HG03025 (cell line): ENCODE results near the gene ANKUB1.

Source experiments
- ATAC-seq: cut with Tn5 transposase; IDR thresholded peaks from one replicate; pipeline ENCODE4 v1.9.1; 2021; ENCODE audit warnings: mild to moderate bottlenecking, moderate library complexity; ENCODE audit not compliant: unreplicated experiment, low FRiP score

The ANKUB1 gene

GRCh38 chr3:149713730-149714654 lies 78.4 kb downstream of the ANKUB1 start:
- ATAC-seq: no peak
